HuH-7.5 (cell line): ENCODE measurements around the gene UBXN7.
A peak's percentile ranks its signal among the peaks of the same experiment; 100 is the strongest.
"Not testable (repeated sequence)": the region's sequence is repeated elsewhere in the genome, so short reads cannot be mapped to it uniquely, and the experiment has no call there.

Source experiments
- DNase-seq: peaks from one replicate; pipeline ENCODE4 v3.0.0; 2011; ENCODE audit warnings: low spot score

Gene UBXN7

GRCh38 chr3:196355668-196356067 is 76.6 kb downstream of the UBXN7 start:
- no peak for DNase-seq

GRCh38 chr3:196354132-196354531 is 78.1 kb downstream of the UBXN7 start:
- DNase-seq = no peak

DNA sequence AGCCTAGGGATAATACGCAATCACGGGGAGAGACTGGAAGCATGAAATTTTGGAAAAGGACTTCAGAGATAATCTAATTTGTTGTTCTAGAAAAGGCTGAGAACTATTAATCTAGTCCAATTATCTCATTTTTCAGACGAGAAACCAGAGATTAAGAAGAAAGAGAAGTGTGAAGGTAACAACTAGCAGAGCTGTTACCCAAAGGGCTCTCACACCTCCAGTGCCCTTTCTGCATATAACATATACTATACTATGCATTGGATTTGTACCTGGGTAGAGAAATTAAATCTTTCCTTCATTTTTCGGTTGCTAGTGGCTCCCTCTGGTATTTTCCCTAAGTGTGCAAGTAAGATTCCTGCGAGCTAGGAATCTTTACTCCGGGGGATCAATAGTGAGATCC is 80.7 kb downstream of the UBXN7 start:
- no peak for DNase-seq

DNA sequence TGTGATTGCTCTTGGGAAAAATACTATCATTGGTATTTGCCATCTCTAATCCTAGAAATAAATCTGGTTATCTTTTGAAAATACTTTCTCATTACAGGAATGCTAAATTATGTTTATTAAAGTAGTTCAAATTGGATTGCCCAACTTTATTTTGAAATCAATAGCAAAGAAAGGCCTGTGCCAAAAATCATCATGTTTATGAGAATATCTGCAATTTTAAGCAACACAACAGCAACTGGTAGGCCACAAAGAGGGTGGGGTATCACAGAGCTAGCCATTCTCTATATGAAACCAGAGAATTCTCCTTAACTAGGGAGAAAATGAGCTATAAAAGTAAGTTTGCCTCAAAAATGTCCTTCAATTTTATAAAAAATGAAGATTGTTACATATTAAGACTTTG is 82.2 kb downstream of the UBXN7 start:
- DNase-seq = no peak

GRCh38 chr3:196348698-196349097 is 83.5 kb downstream of the UBXN7 start:
- no peak for DNase-seq

DNA sequence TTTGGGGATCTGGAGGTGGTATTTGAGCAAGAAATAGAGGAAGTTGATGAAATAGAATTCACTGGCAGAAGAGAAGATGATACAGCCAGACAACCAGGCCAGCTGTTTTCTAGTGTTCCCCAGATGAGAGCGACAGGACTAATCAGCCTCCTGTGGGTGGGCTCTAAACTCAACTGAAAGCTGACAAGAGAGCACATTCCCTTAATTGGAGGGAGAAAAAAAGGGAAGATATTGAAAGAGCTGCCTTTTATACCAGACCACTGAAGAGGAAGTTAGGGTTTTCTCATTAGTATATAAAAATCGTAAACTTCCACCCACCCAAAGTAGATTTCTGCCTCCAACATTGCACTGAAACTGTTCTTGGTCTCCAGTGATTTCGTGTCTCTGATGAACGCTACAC is 87.6 kb downstream of the UBXN7 start:
- DNase-seq = no peak

DNA sequence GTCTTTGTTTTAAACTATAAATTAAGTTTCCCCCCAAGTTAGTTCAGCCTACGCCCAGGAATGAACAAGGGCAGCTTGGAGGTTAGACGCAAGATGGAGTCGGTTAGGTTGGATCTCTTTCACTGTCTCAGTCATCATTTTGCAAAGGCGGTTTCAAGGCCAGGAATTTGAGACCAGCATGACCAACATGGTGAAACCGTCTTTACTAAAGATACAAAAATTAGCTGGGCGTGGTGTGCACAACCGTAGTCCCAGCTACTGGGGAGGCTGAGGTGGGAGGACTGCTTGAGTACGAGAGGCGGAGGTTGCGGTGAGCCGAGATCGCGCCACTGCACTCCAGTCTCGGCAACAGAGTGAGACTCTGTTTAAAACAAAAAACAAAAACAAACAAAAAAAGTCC is 88.3 kb downstream of the UBXN7 start:
- not testable (repeated sequence) for DNase-seq

DNA sequence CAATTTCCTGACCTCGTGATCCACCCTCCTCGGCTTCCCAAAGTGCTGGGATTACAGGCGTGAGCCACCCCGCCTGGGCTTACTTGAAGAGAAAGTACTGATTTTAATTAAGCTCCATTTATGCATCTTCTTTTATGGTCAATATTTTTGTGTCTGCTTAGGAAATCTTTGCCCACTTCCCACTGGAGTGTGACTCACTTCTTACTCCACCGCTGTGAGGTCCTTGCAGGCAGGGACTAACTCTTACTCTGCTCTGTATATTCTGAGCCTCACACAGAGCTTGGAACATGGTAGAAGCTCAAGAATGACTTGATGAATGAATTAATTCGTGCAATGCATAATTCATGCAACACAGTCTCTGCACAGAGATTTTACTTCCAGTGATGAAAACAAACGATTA is 91.1 kb downstream of the UBXN7 start:
- DNase-seq = no peak

DNA sequence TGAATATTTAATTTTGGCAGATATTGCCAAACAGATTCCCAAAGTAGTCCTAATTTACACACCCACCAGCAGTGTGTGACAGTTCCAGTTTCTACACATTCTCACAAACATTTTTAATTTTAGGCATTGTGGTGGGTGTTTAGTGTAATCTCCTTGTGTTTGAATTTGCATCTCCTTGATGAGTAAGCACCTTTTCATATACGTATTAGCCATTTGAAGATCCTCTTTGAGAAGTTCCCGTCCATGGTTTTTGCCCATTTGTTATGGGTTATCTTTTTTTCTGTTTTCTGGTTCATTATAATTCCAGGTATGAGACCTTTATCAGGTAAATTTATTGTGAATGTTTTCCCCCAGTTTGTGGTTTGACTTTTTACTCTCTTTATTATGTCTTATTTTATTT is 91.8 kb downstream of the UBXN7 start:
- no peak for DNase-seq

DNA sequence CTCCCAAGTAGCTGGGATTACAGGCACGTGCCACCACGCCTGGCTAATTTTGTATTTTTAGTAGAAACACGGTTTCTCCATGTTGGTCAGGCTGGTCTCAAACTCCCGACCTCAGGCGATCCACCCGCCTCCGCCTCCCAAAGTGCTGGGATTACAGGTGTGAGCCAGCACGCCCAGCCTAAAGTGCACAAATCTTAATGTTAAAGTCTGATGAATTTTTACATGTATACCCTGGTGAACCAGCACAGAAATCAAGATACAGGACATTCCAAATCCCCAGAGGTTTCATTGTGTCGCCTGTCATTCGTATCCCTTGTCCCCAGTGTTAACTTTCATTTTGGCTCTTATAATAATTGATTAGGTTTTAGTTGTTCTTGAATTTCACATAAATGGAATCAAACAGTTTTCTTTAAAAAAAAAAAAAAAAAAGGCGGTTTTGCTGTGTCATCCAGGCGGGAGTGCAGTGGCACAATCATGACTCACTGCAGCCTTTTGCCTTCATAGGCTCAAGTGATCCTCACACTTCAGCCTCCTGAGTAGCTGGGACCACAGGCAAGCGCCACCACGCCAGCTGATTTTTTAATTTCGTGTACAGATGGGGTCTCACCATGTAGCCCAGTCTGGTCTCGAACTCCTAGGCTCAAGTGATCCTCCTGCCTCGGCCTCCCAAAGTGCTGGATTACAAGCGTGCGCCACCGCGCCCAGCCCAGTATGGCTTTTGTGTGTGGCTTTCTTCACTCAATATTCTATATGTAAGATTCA is 92.6 kb downstream of the UBXN7 start:
- no peak for DNase-seq

- DNase-seq = no peak
Observed at GRCh38 chr3:196339044-196339443, 93.2 kb downstream of the UBXN7 start.

DNA sequence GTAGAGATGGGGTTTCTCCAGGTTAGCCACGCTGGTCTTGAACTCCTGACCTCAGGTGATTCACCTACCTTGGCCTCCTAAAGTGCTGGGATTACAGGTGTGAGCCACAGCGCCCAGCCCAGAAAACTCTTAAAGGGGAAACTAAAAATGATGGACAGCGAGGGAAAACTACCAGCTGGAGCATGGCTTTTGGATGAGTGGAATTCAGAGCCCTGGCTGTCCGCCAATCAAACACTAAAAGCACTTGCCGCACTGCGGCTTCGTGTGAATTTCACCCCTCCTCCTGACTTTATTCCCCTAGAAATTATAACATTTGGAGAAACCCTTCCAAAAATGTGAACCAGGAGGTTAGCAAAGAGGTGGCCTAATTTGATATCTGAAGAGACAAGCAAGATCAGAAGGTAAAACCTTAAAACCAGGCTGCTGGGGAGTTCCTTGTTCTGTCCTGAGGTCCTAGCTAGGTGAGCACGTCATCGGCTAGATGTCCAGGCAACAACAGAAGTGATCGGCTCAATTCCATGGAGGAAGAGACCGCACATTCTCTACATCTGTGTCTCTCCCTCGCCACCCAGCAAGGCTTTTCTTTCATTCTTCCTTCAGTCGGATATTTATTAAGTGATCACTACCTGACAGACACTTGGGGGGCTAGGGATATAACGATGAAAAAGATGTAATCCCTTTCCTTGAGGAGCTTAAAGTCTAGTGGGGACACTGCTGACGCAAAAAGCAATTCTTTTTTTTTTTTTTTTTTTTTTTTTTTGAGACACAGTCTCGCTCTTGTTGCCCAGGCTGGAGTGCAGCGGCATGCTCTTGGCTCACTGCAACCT is 95.7 kb downstream of the UBXN7 start:
- no peak for DNase-seq

- no peak for DNase-seq
Observed at GRCh38 chr3:196335503-196335948, 96.7 kb downstream of the UBXN7 start.

GRCh38 chr3:196334982-196335381 is 97.2 kb downstream of the UBXN7 start:
- no peak for DNase-seq

- no peak for DNase-seq
Observed at GRCh38 chr3:196332168-196332567, 100.1 kb downstream of the UBXN7 start.

GRCh38 chr3:196327405-196327804 is 104.8 kb downstream of the UBXN7 start:
- DNase-seq = no peak

- no peak for DNase-seq
Observed at GRCh38 chr3:196326936-196327335, 105.3 kb downstream of the UBXN7 start.

GRCh38 chr3:196323691-196324090 is 108.5 kb downstream of the UBXN7 start:
- DNase-seq = no peak

DNA sequence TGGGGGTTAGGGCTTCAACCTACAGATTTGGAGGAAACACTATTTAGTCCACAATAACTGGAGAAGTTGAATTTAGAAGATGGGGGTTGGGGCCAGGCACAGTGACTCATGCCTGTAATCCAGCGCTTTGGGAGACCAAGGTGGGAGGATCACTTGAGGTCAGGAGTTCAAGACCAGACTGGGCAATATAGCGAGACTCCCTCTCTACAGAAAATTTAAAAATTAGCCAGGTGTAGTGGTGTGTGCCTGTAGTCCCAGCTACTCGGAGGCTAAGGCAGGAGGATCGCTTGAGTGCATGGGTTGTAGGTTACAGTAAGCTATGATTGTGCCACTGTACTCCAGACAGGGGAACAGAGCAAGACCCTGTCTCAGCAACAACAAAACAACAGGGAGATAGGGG is 109.2 kb downstream of the UBXN7 start:
- DNase-seq = no peak

DNA sequence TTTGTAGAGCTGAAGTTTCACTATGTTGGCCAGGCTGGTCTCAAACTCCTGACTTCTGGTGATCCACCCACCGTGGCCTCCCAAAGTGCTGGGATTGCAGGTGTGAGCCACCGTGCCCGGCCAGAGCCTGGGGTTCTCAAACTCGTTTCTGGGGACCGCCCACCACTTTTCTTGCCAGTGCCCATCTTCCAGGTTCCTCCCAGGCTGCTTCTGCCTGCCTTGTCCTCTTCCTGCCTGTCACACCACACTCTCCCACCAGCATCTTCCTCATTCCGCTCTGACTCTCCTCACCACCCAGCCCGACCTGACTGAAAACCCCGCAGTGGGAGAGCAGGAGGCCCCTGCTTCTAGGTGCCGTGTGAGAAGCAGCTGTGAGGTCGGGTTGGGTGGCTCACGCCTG is 111.1 kb downstream of the UBXN7 start:
- DNase-seq = no peak

- no peak for DNase-seq
Observed at GRCh38 chr3:196320137-196320536, 112.1 kb downstream of the UBXN7 start.

DNA sequence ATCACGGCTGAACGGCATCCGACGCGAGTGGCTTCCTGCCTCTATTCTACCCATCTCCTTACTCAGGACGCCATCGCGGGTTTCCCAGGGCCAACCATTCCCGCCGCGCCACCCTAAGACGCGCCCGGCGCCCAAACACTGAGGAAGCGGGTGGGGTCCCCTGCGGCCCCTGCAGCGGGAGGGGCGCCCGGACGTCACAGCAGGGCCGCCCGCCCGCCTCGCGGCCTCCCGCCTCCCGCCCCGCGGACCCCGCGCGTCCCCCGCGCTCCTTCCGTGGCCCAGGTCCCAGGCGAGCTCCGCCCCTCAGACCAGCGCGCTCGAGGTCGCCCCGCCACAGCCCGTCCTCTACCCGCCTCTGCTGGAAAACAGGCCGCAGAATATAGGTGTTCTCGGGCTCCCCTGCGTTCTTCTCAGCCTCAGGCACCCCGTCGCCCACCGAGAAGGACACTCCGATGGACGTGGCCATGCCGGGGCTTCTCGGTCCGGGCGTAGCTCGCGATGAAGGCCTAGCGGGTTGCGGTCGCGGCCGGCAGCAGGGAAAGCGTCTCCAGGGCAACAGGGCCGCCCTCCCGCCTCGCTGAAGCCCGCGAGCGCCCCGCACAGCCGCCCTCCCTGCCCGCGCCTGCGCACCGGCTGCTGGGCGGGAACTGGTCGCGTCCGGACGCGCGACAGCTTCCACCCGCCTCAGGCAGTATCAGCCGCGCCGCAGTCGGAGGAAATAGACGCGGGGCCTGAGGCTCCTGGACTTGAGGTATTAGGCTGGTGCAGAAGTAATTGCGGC is 114.3 kb downstream of the UBXN7 start, which contains the start of gene DYNLT2B:
Gene DYNLT2B, minus strand, starts transcription at position 554 of the 781 bp plus-strand sequence. Its CDS starts 88 bp downstream, at position 466.
- peak; percentile 93 for DNase-seq
